Ovary (tissue), 9 donors: Measurements from ENCODE around the gene RASSF9. TPM values are rescaled to one million over a fixed set of nuclear protein-coding genes. Genes with fewer than 3 reads are reported as not detected.

ENCODE experiments used
- DNase-seq, 5 donors: peaks; one replicate each; pipeline ENCODE4 v3.0.0-alpha.2; 2019 to 2020
- H3K27ac ChIP-seq, 2 donors: fragments of 200-600 bp; one replicate each; pipeline versions ENCODE4 v1.5.1 to v1.8.0; 2019 to 2022
- H3K27me3 ChIP-seq: fragments of 200-600 bp; one replicate; pipeline ENCODE4 v1.8.0; 2022
- H3K36me3 ChIP-seq: fragments of 200-600 bp; sonication (generic); one replicate; pipeline ENCODE4 v1.5.1; 2019
- H3K4me1 ChIP-seq: one replicate; pipeline ENCODE4 v1.8.1; 2013; ENCODE audit warnings: mild to moderate bottlenecking, moderate library complexity; ENCODE audit not compliant: insufficient read depth
- H3K4me3 ChIP-seq: fragments of 200-600 bp; sonication (generic); one replicate; pipeline ENCODE4 v1.5.1; 2017
- H3K9me3 ChIP-seq, 2 donors: fragments of 200-600 bp in 1 of 2; sonication (generic) in 1 of 2; one replicate each; pipeline versions ENCODE4 v1.5.1 to v1.8.1; 2013 to 2019; ENCODE audit warnings: mild to moderate bottlenecking in 1 of 2, moderate library complexity in 1 of 2
- CTCF ChIP-seq, 3 donors: fragments of 450-650 bp in 2 of 3; fragments of 200-600 bp in 1 of 3; IDR thresholded peaks; one replicate each; pipeline versions ENCODE4 v1.5.1 to v1.8.0; 2016 to 2022; ENCODE audit warnings: antibody characterized with exemption in 3 of 3, mild to moderate bottlenecking in 1 of 3
- EP300 ChIP-seq: sonication (generic); formaldehyde crosslinking; IDR thresholded peaks from one replicate; pipeline ENCODE4 v1.6.1; 2017; ENCODE audit warnings: antibody characterized with exemption
- POLR2A ChIP-seq: fragments of 450-650 bp; IDR thresholded peaks from one replicate; pipeline ENCODE4 v1.6.1; 2017; ENCODE audit warnings: antibody characterized with exemption, mild to moderate bottlenecking, moderate library complexity
- WGBS, 3 donors: extraction: QIAGEN DNeasy Blood & Tissue Kit in 1 of 3; methylation state at CpG; one replicate each; pipeline versions ENCODE4 v1.1.5 to v1.1.7; 2013 to 2017; 5-methylcytosine and 5-hydroxymethylcytosine counted together
- intact Hi-C, 4 donors: fragments of 100-400 bp; cut with DNase I; formaldehyde crosslinking; loops; one replicate each; pipeline versions ENCODE4 v1.11.0 to v1.15.1; 2022 to 2023
- polyA plus RNA-seq, 2 donors: library from polyadenylated mRNA; stranded (reverse); fragments of 200-250 nt in 1 of 2; fragments of 350-450 nt in 1 of 2; fragmentation: Illumina TruSeq in 1 of 2; extraction: RNeasy Lipid Tissue Mini Kit (QIAGEN cat#74804) in 1 of 2; gene quantifications; one replicate each; pipeline ENCODE4 v1.2.3, GENCODE V29; 2013 to 2014
- total RNA-seq, 7 donors: library from RNA; depleted of rRNA in 2 of 7; stranded (reverse); fragments of >200 nt in 2 of 7; fragmentation: NEBNext Ultra II Directional in 3 of 7; extraction: Animal tissue kit (Norgen Biotek cat#: 25700) in 3 of 7; gene quantifications; one replicate each; pipeline versions ENCODE4 v1.1.0 to v1.2.4, GENCODE V29; 2016 to 2023
- donor health status: DM: no; HTN: no; CAD: no; lungs with moderate emphysema.
- donor health status: DM: no; HTN: no; CAD: no.
- donor health status: Bipolar disorder and iron deficiency.
- donor health status: DM: yes; HTN: yes; CAD: no.
- donor health status: DM: no; HTN: no; CAD: no.
- donor health status: DM: yes; HTN: yes; CAD: no.

The RASSF9 gene
- total and polyA plus RNA-seq, 9 donors: 0.56 to 4.9 (median 3.1) TPM

- no peak for DNase-seq
- Histone ChIP-seq H3K36me3 (no peaks in the 10 kb centered on the region), H3K27ac (no peak overlapping the region), H3K9me3 (no peaks in the 10 kb centered on the region), H3K4me1 (no peaks in the 10 kb centered on the region), H3K27me3 (no peaks in the 10 kb centered on the region), H3K4me3 (no peak overlapping the region)
- TF ChIP-seq EP300 (no peak), POLR2A (no peak), CTCF (IDR thresholded peaks at IDR 0.05) (no peak)
- 87 to 97% (median 91%) methylated on average over 6 of the region's 6 CpGs for WGBS, 3 donors
- intact Hi-C loops: no loop called here
Observed at GRCh38 chr12:85855305-85855704, 19.1 kb upstream of the RASSF9 start.

GRCh38 chr12:85849344-85849743, 13.1 kb upstream of the RASSF9 start:
- H3K27me3 ChIP-seq: no peaks in the 10 kb centered on the region
- no peaks in the 10 kb centered on the region for H3K36me3 ChIP-seq
- WGBS, 3 donors: 65 to 81% (median 73%) methylated on average over 3 of the region's 3 CpGs
- DNase-seq: no peak
- TF ChIP-seq CTCF (IDR thresholded peaks at IDR 0.05): no peak
- H3K27ac ChIP-seq: no peak overlapping the region
- intact Hi-C loops: no loop called here
- H3K9me3 ChIP-seq: no peaks in the 10 kb centered on the region
- no peaks in the 10 kb centered on the region for H3K4me1 ChIP-seq
- no peak overlapping the region for H3K4me3 ChIP-seq

- Histone ChIP-seq H3K36me3 (no peaks in the 10 kb centered on the region), H3K4me1 (no peaks in the 10 kb centered on the region), H3K9me3 (no peaks in the 10 kb centered on the region), H3K27me3 (no peaks in the 10 kb centered on the region), H3K27ac (no peak overlapping the region), H3K4me3 (no peak overlapping the region)
- TF ChIP-seq EP300: no peak
- no peak for TF ChIP-seq POLR2A
- TF ChIP-seq CTCF (IDR thresholded peaks at IDR 0.05): no peak
- 91 to 93% (median 92%) methylated on average over 17 of the region's 17 CpGs for WGBS, 3 donors
- intact Hi-C loops: no loop called here
- DNase-seq: no peak
Observed at GRCh38 chr12:85843606-85844310, 7.5 kb upstream of the RASSF9 start.

- Histone ChIP-seq H3K4me3 (peak overlapping the region; percentile 40), H3K27me3 (no peaks in the 10 kb centered on the region), H3K9me3 (no peaks in the 10 kb centered on the region), H3K4me1 (peaks cover 5% of the 10 kb centered on the region), H3K27ac (no peak overlapping the region), H3K36me3 (no peaks in the 10 kb centered on the region)
- no peak for TF ChIP-seq POLR2A
- no peak for TF ChIP-seq CTCF (IDR thresholded peaks at IDR 0.05)
- no peak for DNase-seq
- intact Hi-C loops: no loop called here
- WGBS, 3 donors: 1 to 4% (median 3%) methylated on average over 4 of the region's 4 CpGs
Observed at GRCh38 chr12:85835426-85836196, 598 bp downstream of the RASSF9 start.
